Ovary (tissue), 3 donors: ENCODE data around the gene BANP.

Experiments
- CTCF ChIP-seq, 3 donors: fragments of 450-650 bp in 2 of 3; fragments of 200-600 bp in 1 of 3; IDR thresholded peaks; one replicate each; pipeline versions ENCODE4 v1.5.1 to v1.8.0; 2016 to 2022; ENCODE audit warnings: antibody characterized with exemption in 3 of 3, mild to moderate bottlenecking in 1 of 3
- EP300 ChIP-seq: sonication (generic); formaldehyde crosslinking; IDR thresholded peaks from one replicate; pipeline ENCODE4 v1.6.1; 2017; ENCODE audit warnings: antibody characterized with exemption
- POLR2A ChIP-seq: fragments of 450-650 bp; IDR thresholded peaks from one replicate; pipeline ENCODE4 v1.6.1; 2017; ENCODE audit warnings: antibody characterized with exemption, mild to moderate bottlenecking, moderate library complexity
- donor health status: DM: no; HTN: no; CAD: no.

GRCh38 chr16:87971933-87972332 is 20.7 kb downstream of the BANP start:
- no peak for TF ChIP-seq EP300
- TF ChIP-seq CTCF (IDR thresholded peaks at IDR 0.05): no peak
- TF ChIP-seq POLR2A: no peak
